WTC11 (cell line): Measurements from ENCODE around the gene UBE2F.

Source experiments
- CTCF ChIP-seq: fragments of 200-600 bp; IDR thresholded peaks from 2 replicates; pipeline ENCODE4 v1.8.0; 2022; ENCODE audit warnings: antibody characterized with exemption
- E2F5 ChIP-seq: sonication (generic); formaldehyde crosslinking; IDR thresholded peaks from 2 replicates; pipeline ENCODE4 v1.8.1; 2022; ENCODE audit warnings: mild to moderate bottlenecking, moderate library complexity, missing genetic modification reagents
- FOXP4 ChIP-seq: sonication (generic); formaldehyde crosslinking; IDR thresholded peaks from 2 replicates; pipeline ENCODE4 v1.8.0; 2022; ENCODE audit warnings: mild to moderate bottlenecking, missing genetic modification reagents
- HMGXB4 ChIP-seq: sonication (generic); formaldehyde crosslinking; IDR thresholded peaks from 2 replicates; pipeline ENCODE4 v1.8.1; 2023; ENCODE audit warnings: mild to moderate bottlenecking, moderate library complexity, missing genetic modification reagents
- NFYB ChIP-seq: sonication (generic); formaldehyde crosslinking; conservative IDR thresholded peaks from 2 replicates; pipeline ENCODE4 v1.8.0; 2022; ENCODE audit warnings: low read depth, missing genetic modification reagents
- TEAD1 ChIP-seq: sonication (generic); formaldehyde crosslinking; IDR thresholded peaks from 2 replicates; pipeline ENCODE4 v1.8.0; 2022; ENCODE audit warnings: mild to moderate bottlenecking, missing genetic modification reagents
- ZNF512 ChIP-seq: sonication (generic); formaldehyde crosslinking; IDR thresholded peaks from 2 replicates; pipeline ENCODE4 v1.8.1; 2022; ENCODE audit warnings: missing genetic modification reagents, borderline replicate concordance

GRCh38 chr2:237971661-237972060, 4.8 kb downstream of the UBE2F start:
- TF ChIP-seq HMGXB4 (CRISPR knock-in tag) (no peak), E2F5 (CRISPR knock-in tag) (no peak), CTCF (no peak), FOXP4 (no peak), ZNF512 (CRISPR knock-in tag) (no peak), TEAD1 (CRISPR knock-in tag) (no peak), NFYB (CRISPR knock-in tag) (no peak)
